MM.1S (cell line): ENCODE measurements around the gene TPH2.

Experiments
- DNase-seq: peaks from one replicate; pipeline ENCODE4 v3.0.0-alpha.2; 2015
- H2AFZ ChIP-seq: fragments of 300-600 bp; sonication (generic); 2 replicates; pipeline ENCODE4 v1.6.0; 2016; ENCODE audit warnings: antibody characterized with exemption, low read length
- H3F3A ChIP-seq: fragments of 300-600 bp; sonication (generic); 2 replicates; pipeline ENCODE4 v1.6.1; 2016; ENCODE audit warnings: mild to moderate bottlenecking, antibody characterized with exemption, low read length, moderate library complexity, mixed read lengths; ENCODE audit not compliant: insufficient read depth
- H3K27ac ChIP-seq: fragments of 300-600 bp; sonication (generic); 2 replicates; pipeline ENCODE4 v1.5.1; 2016; ENCODE audit warnings: mild to moderate bottlenecking, low read length
- H3K27me3 ChIP-seq: fragments of 300-600 bp; sonication (generic); replicated peaks from 2 replicates; pipeline ENCODE4 v1.6.0; 2016; ENCODE audit warnings: low read length; ENCODE audit not compliant: insufficient read depth
- H3K36me3 ChIP-seq: fragments of 300-600 bp; sonication (generic); replicated peaks from 2 replicates; pipeline ENCODE4 v1.6.1; 2016; ENCODE audit warnings: mild to moderate bottlenecking, low read length, mixed read lengths; ENCODE audit not compliant: insufficient read depth
- H3K4me1 ChIP-seq: fragments of 300-600 bp; sonication (generic); 2 replicates; pipeline ENCODE4 v1.6.1; 2016; ENCODE audit warnings: low read length, mixed read lengths
- H3K4me2 ChIP-seq: fragments of 300-600 bp; sonication (generic); 2 replicates; pipeline ENCODE4 v1.6.0; 2016; ENCODE audit warnings: low read depth, low read length
- H3K4me3 ChIP-seq: fragments of 300-600 bp; sonication (generic); 2 replicates; pipeline ENCODE4 v1.5.1; 2016; ENCODE audit warnings: low read length, mixed read lengths
- H3K79me2 ChIP-seq: fragments of 300-600 bp; sonication (generic); 2 replicates; pipeline ENCODE4 v1.6.1; 2016; ENCODE audit warnings: mixed run types, low read length, mixed read lengths
- H3K9ac ChIP-seq: fragments of 300-600 bp; sonication (generic); 2 replicates; pipeline ENCODE4 v1.6.1; 2016; ENCODE audit warnings: low read length, mixed read lengths
- H3K9me2 ChIP-seq: fragments of 300-600 bp; sonication (generic); replicated peaks from 2 replicates; pipeline ENCODE4 v1.6.1; 2016; ENCODE audit warnings: mild to moderate bottlenecking, low read length, mixed read lengths; ENCODE audit not compliant: insufficient read depth
- H3K9me3 ChIP-seq: fragments of 300-600 bp; sonication (generic); replicated peaks from 2 replicates; pipeline ENCODE4 v1.6.1; 2016; ENCODE audit warnings: mild to moderate bottlenecking, low read length, mixed read lengths; ENCODE audit not compliant: insufficient read depth
- H4K20me1 ChIP-seq: fragments of 300-600 bp; sonication (generic); 2 replicates; pipeline ENCODE4 v1.6.1; 2016; ENCODE audit warnings: mild to moderate bottlenecking, low read length, moderate library complexity, mixed read lengths; ENCODE audit not compliant: insufficient read depth
- CTCF ChIP-seq: fragments of 300-600 bp; sonication (generic); IDR thresholded peaks from 2 replicates; pipeline ENCODE4 v1.5.1; 2016; ENCODE audit warnings: antibody characterized with exemption, low read length, mixed read lengths
- EZH2 ChIP-seq: fragments of 300-600 bp; sonication (generic); optimal IDR thresholded peaks from 2 replicates; pipeline ENCODE3; 2017; ENCODE audit warnings: low read depth, mild to moderate bottlenecking, antibody characterized with exemption, low read length, mixed read lengths
- EZH2phosphoT487 ChIP-seq: fragments of 300-600 bp; sonication (generic); IDR thresholded peaks from 2 replicates; pipeline ENCODE4 v1.6.1; 2018; ENCODE audit warnings: antibody characterized with exemption, low read length

TPH2 gene

GRCh38 chr12:72010356-72010755, 71.7 kb downstream of the TPH2 start:
- H3F3A ChIP-seq, result 0 out of 2 replicates have a peak, but pooled peaks cover 3% of the 10 kb centered on the region

GRCh38 chr12:72011374-72011773, 72.7 kb downstream of the TPH2 start:
- no peak overlapping the region for H3K4me3 ChIP-seq
- no peaks in the 10 kb centered on the region for H3K36me3 ChIP-seq
- H3F3A ChIP-seq, result 0 out of 2 replicates have a peak, but pooled peaks cover 3% of the 10 kb centered on the region
- no peak for TF ChIP-seq EZH2
- TF ChIP-seq CTCF, result no peak
- no peak for TF ChIP-seq EZH2phosphoT487
- no peak overlapping the region for H3K27ac ChIP-seq
- H3K79me2 ChIP-seq, result no peaks in the 10 kb centered on the region
- H3K4me1 ChIP-seq, result no peaks in the 10 kb centered on the region
- no peak overlapping the region for H3K4me2 ChIP-seq
- H4K20me1 ChIP-seq, result no peaks in the 10 kb centered on the region
- H2AFZ ChIP-seq, result no peak overlapping the region
- no peaks in the 10 kb centered on the region for H3K9me3 ChIP-seq
- no peak overlapping the region for H3K9ac ChIP-seq
- H3K9me2 ChIP-seq, result no peaks in the 10 kb centered on the region
- DNase-seq, result no peak
- no peaks in the 10 kb centered on the region for H3K27me3 ChIP-seq

More at GRCh38 chr12:72010356-72010755, 71.7 kb downstream of the TPH2 start:
- Histone ChIP-seq H4K20me1 (no peaks in the 10 kb centered on the region), H3K27me3 (no peaks in the 10 kb centered on the region), H3K4me2 (no peak overlapping the region), H3K9me3 (no peaks in the 10 kb centered on the region), H3K4me1 (no peaks in the 10 kb centered on the region), H3K36me3 (no peaks in the 10 kb centered on the region), H3K27ac (no peak overlapping the region), H3K9ac (no peak overlapping the region), H3K9me2 (no peaks in the 10 kb centered on the region), H2AFZ (no peak overlapping the region), H3K4me3 (no peak overlapping the region), H3K79me2 (no peaks in the 10 kb centered on the region)
- no peak for TF ChIP-seq EZH2
- TF ChIP-seq CTCF, result no peak
- no peak for TF ChIP-seq EZH2phosphoT487
- DNase-seq, result no peak

GRCh38 chr12:72012874-72013273, 74.2 kb downstream of the TPH2 start:
- H3F3A ChIP-seq, result no peaks in the 10 kb centered on the region
- H3K4me2 ChIP-seq, result no peak overlapping the region

More at GRCh38 chr12:72012874-72013273, 74.2 kb downstream of the TPH2 start:
- Histone ChIP-seq H3K9me2 (no peaks in the 10 kb centered on the region), H3K79me2 (no peaks in the 10 kb centered on the region), H3K9me3 (no peaks in the 10 kb centered on the region), H3K27me3 (no peaks in the 10 kb centered on the region), H3K4me1 (no peaks in the 10 kb centered on the region), H3K27ac (no peak overlapping the region), H4K20me1 (no peaks in the 10 kb centered on the region), H3K9ac (no peak overlapping the region), H2AFZ (no peak overlapping the region), H3K36me3 (no peaks in the 10 kb centered on the region), H3K4me3 (no peak overlapping the region)
- no peak for DNase-seq
- TF ChIP-seq EZH2phosphoT487 (no peak), CTCF (no peak), EZH2 (no peak)
